ENCODE results near the gene SH3RF3.

Gene SH3RF3

DNA sequence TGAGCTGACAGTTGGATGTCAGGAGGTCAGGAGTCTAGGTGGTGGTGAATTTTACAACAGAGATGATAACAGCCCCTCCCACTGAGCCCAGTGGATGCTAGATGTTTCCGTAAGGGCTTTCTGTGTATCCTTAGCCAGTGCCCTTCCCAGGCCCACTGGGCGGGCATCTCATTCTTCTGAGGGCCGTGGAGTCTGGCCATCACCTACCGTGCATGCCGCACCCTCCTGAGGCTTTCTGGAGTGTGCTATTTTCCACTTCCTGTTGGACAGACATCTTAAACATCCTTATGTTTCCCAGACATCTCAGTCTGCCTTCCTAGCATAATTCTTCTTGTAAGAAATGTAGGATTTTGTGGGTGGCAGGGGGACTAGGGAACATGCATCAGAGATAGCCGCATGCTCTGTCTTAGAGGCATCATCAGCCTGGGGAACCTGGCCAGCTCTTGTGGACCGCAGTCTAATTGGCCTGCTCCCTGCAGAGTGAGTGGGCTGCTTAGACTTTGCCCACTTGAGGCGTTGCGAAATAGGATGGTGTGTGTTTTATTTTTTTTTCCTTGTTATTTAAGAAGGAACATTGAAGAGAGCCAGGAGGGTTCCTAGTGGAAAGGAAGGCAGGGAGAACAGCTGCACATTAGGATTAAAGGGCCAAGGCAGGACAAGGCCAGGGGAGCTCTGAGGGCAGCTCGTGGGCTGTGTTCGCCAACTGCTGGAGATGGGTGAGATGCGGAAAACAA, 135.8 kb downstream of the SH3RF3 start:
- no peak for DNase-seq (ENCODE audit: low spot score)

- DNase-seq (ENCODE audit: low spot score): no peak
These were observed 136.4 kb downstream of the SH3RF3 start for GRCh38 chr2:109265369-109265768.

DNA sequence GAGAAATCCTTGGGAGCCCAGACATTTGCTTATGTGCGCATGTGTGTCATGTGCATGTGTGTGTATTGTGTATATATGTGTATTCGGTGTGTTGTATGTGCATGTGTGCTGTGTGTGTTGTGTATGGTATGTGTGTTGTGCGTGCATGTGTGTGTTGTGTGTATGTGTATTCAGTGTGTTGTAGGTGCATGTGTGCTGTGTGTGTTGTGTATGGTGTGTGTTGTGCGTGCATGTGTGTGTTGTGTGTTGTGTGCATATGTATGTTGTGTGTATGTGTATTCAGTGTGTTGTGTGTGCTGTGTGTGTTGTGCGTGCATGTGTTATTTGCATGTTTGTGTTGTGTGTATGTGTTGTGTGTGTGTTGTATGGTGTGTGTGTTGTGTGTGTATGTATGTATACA, 136.9 kb downstream of the SH3RF3 start:
- DNase-seq (ENCODE audit: low spot score): no peak

GRCh38 chr2:109266496-109266895, 137.5 kb downstream of the SH3RF3 start:
- DNase-seq (ENCODE audit: low spot score): no peak

DNA sequence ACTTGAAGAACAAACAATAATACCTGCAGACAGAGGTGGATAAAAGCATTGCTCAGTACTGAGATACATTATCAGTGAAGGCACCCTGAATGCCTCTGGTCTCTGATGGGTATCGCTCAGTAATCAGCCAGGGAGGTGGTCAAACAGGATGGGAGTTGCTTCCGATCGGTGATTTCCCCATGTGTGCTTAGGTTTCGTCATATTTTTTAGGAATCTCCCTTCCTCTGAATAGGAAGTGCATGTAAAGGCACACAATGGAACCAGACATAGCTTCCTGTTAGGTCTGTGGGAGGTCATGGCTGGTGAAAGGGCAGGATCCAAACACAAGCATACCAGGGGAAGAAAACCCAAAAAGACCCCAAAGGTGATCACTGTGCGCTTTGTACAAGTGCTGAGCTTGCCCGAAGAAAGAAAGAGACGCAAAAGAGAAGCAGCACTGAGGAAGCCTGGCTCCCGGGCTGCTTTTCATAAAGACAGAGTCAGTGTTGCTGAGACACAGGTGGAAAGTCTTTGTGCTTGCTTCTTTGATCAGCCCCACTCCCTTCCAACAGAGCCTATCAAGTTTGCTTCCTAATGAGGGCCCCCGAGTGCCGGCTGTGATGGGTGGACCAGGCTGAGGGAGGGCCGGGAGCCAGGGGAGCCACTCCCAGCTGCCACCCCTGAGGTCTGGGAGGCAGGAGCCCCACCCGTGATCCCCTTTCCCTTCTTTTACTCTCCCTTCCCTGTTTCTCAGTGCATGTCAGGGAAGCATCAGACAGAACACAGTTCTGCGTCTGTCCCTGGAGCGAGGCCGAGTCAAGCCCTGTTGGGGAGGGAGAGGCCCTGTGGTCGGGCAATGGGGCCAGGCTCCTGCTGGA, 138.2 kb downstream of the SH3RF3 start:
- DNase-seq (ENCODE audit: low spot score): no peak

- no peak for DNase-seq (ENCODE audit: low spot score)
These were observed 139.9 kb downstream of the SH3RF3 start for GRCh38 chr2:109268916-109269315.

GRCh38 chr2:109269706-109270504, 140.9 kb downstream of the SH3RF3 start:
- no peak for DNase-seq (ENCODE audit: low spot score)

DNA sequence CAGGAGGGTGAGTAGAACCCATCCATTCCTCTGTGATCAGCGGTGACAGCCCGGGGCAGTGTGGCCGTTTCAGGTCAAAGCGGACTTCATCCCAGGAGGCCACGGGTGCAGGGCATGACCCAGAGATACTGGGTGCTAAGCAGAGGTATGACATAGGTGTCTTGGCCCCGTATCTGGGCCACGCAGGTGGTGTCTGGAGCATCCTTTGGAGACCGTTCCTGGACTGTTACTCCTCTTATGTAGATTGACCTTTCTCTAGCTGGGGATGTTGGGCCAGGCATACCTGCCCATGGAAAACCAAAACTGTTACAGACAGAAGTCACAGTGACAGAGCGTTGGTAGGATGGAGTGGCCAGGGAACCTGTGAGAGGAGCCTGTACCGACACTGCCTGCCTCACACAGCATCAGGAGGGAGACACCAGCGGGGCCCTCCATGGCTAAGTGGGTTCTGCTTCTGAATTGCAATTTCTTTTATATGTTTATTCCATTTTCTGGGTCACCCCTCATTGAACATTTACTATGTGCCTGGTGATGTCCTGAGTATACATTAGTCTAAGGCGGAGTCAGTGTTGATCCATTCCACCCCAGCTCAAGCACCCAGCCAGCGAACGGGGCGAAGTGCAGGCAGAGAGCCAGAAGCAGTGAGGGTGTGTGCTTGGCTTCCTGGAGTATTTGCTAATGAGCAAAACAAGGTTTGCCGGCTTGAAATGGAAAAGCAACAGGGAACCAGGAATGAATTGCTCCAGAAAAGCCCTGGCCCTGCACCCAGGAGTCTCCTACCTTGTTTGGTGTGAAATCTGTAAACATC, 141.7 kb downstream of the SH3RF3 start:
- DNase-seq (ENCODE audit: low spot score): no peak

DNA sequence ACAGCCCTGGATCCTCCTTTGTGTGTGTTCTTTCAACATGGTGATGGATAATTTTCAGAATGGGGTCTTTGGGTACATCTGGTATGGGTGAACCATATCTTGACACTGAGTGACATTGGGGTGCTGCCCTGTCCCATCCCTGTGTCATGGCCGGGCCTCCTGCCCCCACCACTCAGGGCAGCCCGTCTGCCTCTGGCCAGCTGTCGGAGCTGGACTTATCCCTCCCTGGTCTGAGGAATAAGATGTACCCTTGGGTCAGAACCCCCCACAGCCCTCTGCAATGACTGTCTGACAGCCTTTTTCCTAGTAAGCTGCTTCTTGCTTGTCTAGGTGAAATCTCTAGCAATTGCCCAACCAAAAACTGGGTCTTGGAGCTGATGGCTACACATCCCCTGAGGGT, 142.9 kb downstream of the SH3RF3 start:
- no peak for DNase-seq (ENCODE audit: low spot score)

- DNase-seq (ENCODE audit: low spot score): no peak
These were observed 143.5 kb downstream of the SH3RF3 start for GRCh38 chr2:109272461-109272860.

- DNase-seq (ENCODE audit: low spot score): no peak
These were observed 146.4 kb downstream of the SH3RF3 start for GRCh38 chr2:109275120-109276012.

- DNase-seq (ENCODE audit: low spot score): no peak
These were observed 148.4 kb downstream of the SH3RF3 start for GRCh38 chr2:109277406-109277805.

DNA sequence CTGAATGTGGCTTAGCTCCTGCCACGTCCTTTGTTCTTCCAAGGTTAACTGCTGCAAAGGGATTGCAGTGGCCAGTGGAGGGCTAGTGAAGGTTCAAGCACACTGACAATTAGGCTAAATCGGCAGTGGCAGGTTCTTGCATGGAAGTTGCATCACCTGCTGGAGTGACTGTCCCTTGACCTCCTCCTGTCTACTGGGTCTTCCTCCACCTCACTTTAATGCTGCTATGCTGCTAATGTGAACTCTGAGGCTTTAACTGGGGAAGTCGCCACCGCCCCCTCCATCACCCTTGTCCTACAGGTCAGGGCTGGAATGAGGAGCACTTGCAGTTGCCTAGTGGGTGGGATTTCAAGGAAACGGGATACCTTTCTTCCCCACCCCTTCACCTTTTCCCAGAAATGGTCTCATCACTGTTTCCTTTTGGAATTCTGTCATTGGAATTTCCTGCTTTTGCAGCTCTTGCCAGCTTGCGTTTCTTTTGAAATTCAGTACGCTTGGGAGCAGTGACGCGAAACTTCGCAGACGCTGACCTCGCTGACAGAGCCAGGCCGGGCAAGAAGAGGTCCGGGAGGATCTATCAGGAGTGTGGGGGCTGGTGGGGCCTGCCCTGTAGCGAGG, 150.3 kb downstream of the SH3RF3 start:
- no peak for DNase-seq (ENCODE audit: low spot score)

DNA sequence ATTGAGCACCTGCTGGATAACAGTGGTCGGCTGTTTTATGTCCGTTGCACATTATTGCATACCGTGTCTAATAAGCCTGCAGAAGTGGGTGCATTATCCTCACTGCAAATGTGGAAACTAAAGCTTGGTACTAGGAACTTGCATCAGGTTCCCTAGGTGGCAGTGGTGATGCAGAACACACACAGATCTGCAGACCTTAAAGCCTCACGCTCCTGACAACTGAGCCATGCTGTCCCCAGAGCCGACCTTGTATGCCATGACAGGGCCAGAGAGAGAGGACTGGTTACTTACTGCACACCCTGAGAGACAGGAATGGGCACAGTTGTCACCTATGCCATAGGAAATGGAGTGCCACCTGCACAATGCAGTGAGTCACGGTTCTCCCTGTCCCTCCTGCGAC, 151.8 kb downstream of the SH3RF3 start:
- DNase-seq (ENCODE audit: low spot score): no peak

GRCh38 chr2:109282360-109282759, 153.4 kb downstream of the SH3RF3 start:
- no peak for DNase-seq (ENCODE audit: low spot score)

DNA sequence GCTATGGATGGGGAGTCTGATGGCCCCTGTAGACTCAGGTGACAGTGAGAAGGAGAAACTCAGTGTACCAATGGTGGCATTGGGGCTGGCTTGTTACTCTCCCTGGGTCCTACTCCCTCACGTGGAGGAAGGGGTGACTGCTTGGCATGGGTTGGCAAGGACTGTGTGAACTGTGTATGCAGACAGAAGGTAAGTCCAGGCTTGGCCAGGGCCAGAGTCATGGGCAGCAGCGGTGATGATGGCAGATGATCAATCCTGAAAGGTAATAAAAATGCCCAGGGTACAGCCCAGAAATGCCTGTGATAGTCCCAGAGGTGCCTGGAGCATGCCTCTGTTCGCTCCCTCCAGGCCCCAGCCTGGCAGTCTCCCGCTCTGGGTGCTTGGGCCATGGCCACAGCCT, 153.9 kb downstream of the SH3RF3 start:
- no peak for DNase-seq (ENCODE audit: low spot score)

GRCh38 chr2:109284826-109285225, 155.8 kb downstream of the SH3RF3 start:
- no peak for DNase-seq (ENCODE audit: low spot score)

DNA sequence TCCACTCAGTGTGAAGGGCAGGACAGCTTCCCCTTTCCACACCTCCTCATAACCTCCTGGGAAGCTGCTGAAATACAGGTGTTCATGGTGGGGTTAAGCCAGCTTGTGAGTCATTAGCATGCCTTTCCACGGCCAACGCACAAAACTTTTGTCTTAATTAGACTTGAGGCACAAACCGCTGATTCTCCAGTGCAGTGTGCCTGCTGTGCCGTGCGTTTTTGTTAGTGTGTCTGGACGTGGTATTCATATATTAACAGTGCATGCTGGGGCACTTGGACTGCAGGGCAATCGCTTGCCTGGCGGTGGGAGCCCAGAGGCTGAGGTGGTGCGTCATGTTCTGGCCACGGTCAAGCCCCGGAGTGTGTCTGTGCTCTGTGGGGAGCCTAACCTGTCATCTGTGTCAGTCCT, 156.2 kb downstream of the SH3RF3 start:
- no peak for DNase-seq (ENCODE audit: low spot score)

DNA sequence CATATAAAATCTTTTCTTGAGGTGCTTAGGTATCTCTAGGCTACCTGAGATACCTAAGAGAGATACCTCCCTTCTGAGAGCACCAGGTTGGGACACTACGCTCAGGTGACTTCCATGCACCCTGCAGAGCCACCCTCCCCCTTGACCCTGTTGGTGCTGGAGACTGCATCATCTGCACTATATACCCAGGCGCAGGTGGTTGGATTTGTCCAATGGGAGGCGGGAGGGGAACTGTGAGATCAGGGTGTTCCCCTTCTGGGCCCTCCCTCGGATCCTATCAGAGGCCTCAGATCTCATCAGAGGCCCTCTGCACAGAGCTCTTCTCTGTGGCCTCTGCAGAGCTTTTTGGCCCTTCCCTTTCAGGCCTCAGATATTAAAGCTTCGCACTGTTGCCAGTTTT, 158.4 kb downstream of the SH3RF3 start:
- DNase-seq (ENCODE audit: low spot score): no peak

- no peak for DNase-seq (ENCODE audit: low spot score)
These were observed 158.8 kb downstream of the SH3RF3 start for GRCh38 chr2:109287838-109288237.

Data from hematopoietic multipotent progenitor cell treated with erythropoietin and hydrocortisone succinate and interleukin-3 and kit ligand, for 17 days (in vitro differentiated cells).